SU-DHL-6 (cell line): ENCODE results near the gene NEXMIF.

Experiments used
- EZH2phosphoT487 ChIP-seq: fragments of 200-600 bp; sonication (generic), shearing (Covaris generic); conservative IDR thresholded peaks from 2 replicates; pipeline ENCODE4 v1.6.1; 2018; ENCODE audit warnings: mild to moderate bottlenecking, antibody characterized with exemption, low read length, moderate library complexity, mixed read lengths
- TF ChIP-seq, protein P1 (sequence below): fragments of 200-600 bp; sonication (generic); IDR thresholded peaks from one replicate; pipeline ENCODE4 v1.5.1; 2017; ENCODE audit warnings: antibody characterized with exemption, mild to moderate bottlenecking, low read length, moderate library complexity; ENCODE audit not compliant: insufficient read depth, poor library complexity, severe bottlenecking

DNA sequence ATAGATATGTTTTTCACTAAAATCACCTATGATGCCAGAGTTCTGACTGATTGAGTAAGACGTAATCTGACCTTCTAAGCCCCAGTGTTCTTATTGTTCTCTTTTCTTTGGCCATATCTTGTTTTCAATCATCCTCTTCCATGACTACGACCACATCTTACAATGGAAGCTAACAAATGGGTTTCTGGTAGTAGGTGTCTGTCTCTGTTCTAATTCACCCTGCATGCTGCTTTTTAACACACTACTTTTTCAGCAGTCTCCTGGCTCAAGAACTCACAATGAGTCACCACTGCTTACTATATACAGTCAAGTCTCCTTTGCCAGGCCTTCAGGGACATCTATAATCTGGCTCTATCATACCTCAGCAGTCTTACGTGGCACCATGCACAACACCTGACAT, 146.1 kb downstream of the NEXMIF start:
- TF ChIP-seq, protein P1, sequence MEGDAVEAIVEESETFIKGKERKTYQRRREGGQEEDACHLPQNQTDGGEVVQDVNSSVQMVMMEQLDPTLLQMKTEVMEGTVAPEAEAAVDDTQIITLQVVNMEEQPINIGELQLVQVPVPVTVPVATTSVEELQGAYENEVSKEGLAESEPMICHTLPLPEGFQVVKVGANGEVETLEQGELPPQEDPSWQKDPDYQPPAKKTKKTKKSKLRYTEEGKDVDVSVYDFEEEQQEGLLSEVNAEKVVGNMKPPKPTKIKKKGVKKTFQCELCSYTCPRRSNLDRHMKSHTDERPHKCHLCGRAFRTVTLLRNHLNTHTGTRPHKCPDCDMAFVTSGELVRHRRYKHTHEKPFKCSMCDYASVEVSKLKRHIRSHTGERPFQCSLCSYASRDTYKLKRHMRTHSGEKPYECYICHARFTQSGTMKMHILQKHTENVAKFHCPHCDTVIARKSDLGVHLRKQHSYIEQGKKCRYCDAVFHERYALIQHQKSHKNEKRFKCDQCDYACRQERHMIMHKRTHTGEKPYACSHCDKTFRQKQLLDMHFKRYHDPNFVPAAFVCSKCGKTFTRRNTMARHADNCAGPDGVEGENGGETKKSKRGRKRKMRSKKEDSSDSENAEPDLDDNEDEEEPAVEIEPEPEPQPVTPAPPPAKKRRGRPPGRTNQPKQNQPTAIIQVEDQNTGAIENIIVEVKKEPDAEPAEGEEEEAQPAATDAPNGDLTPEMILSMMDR: no peak
- TF ChIP-seq EZH2phosphoT487: no peak
